AG04450 (cell line): ENCODE data around the gene ZC3HAV1. TPM values are rescaled to one million over a fixed set of nuclear protein-coding genes. Genes with fewer than 3 reads are reported as not detected.

Experiments
- CTCF ChIA-PET: fragments of 300-600, 350-600 bp; formaldehyde crosslinking; extraction: SDS; loops from one replicate; lab custom pipeline; 2022; ENCODE audit warnings: antibody characterized with exemption, inconsistent platforms; lab: Charles Lee
- POLR2A ChIA-PET: fragments of 350-600 bp; formaldehyde crosslinking; extraction: SDS; loops from one replicate; lab custom pipeline; 2021; ENCODE audit warnings: antibody characterized with exemption, inconsistent platforms; lab: Yijun Ruan, JAX
- DNase-seq: peaks from one replicate; pipeline ENCODE4 v3.0.0-alpha.2; 2011; ENCODE audit warnings: low read depth, low spot score
- H3K27ac ChIP-seq: one replicate; pipeline ENCODE4 v1.5.1; 2012; ENCODE audit warnings: low read depth, low read length, control low read depth
- H3K27me3 ChIP-seq: one replicate; pipeline ENCODE4 v1.6.0; 2012; ENCODE audit warnings: low read length; ENCODE audit not compliant: control insufficient read depth, insufficient read depth
- H3K4me3 ChIP-seq: 2 replicates; pipeline ENCODE4 v1.5.1; 2011; ENCODE audit warnings: mild to moderate bottlenecking, low read depth, low read length, control low read depth
- H3K9me3 ChIP-seq: 2 replicates; pipeline ENCODE4 v1.5.1; 2012; ENCODE audit warnings: low read length; ENCODE audit not compliant: control insufficient read depth, insufficient read depth
- CTCF ChIP-seq: IDR thresholded peaks from 2 replicates; pipeline ENCODE4 v1.5.1; 2011; ENCODE audit warnings: low read depth, low read length, control low read depth, inconsistent platforms
- polyA plus RNA-seq: library from polyadenylated mRNA; depleted of rRNA; stranded (reverse); fragments of >200 nt; gene quantifications from 2 replicates; pipeline ENCODE4 v1.2.3, GENCODE V29; 2011

Gene ZC3HAV1
- polyA plus RNA-seq, 1 experiment: 25.3 TPM

GRCh38 chr7:139089118-139089517 lies 20.4 kb downstream of the ZC3HAV1 start:
- POLR2A ChIA-PET: no interaction called here
- TF ChIP-seq CTCF: no peak
- CTCF ChIA-PET: interaction anchor here (5.2 kb wide), 1 partner anchor 14 kb away, joined by 48 read pairs; no protein-coding TSS in a partner anchor

GRCh38 chr7:139088268-139088667 lies 21.3 kb downstream of the ZC3HAV1 start:
- no peak overlapping the region for H3K27ac ChIP-seq
- no peak for DNase-seq
- TF ChIP-seq CTCF: no peak
- no peaks in the 10 kb centered on the region for H3K27me3 ChIP-seq
- ChIA-PET CTCF (interaction anchor here (5.2 kb wide), 1 partner anchor 13 kb away, joined by 48 read pairs; no protein-coding TSS in a partner anchor), POLR2A (no interaction called here)
- H3K4me3 ChIP-seq: no peak overlapping the region
- no peaks in the 10 kb centered on the region for H3K9me3 ChIP-seq

More at GRCh38 chr7:139089118-139089517, 20.4 kb downstream of the ZC3HAV1 start:
- Histone ChIP-seq H3K9me3 (no peaks in the 10 kb centered on the region), H3K27me3 (no peaks in the 10 kb centered on the region), H3K4me3 (no peak overlapping the region), H3K27ac (no peak overlapping the region)
- no peak for DNase-seq

- CTCF ChIA-PET: interaction anchor here (5.2 kb wide), 1 partner anchor 12 kb away, joined by 48 read pairs; no protein-coding TSS in a partner anchor
- POLR2A ChIA-PET: no interaction called here
- Histone ChIP-seq H3K27ac (no peak overlapping the region), H3K27me3 (no peaks in the 10 kb centered on the region), H3K4me3 (no peak overlapping the region), H3K9me3 (no peaks in the 10 kb centered on the region)
- DNase-seq: no peak
- no peak for TF ChIP-seq CTCF
These were observed 22.3 kb downstream of the ZC3HAV1 start for GRCh38 chr7:139087212-139087611.

- H3K27me3 ChIP-seq: no peaks in the 10 kb centered on the region
- DNase-seq: no peak
- H3K27ac ChIP-seq: no peak overlapping the region
- TF ChIP-seq CTCF: no peak
- POLR2A ChIA-PET: interaction anchor here (0.7 kb wide), 1 partner anchor 23 kb away, joined by 4 read pairs; no protein-coding TSS in a partner anchor
- H3K9me3 ChIP-seq: no peaks in the 10 kb centered on the region
- CTCF ChIA-PET: interaction anchor here (1.3 to 5.2 kb wide), 2 partner anchors 11 to 200 kb away, joined by 3 to 48 read pairs; no protein-coding TSS in a partner anchor
- no peak overlapping the region for H3K4me3 ChIP-seq
These were observed 23.1 kb downstream of the ZC3HAV1 start for GRCh38 chr7:139086454-139086853.

GRCh38 chr7:139084709-139085108 lies 24.8 kb downstream of the ZC3HAV1 start:
- CTCF ChIA-PET: interaction anchor here (1.9 kb wide), 1 partner anchor 10 kb away, joined by 18 read pairs; no protein-coding TSS in a partner anchor
- TF ChIP-seq CTCF: no peak
- Histone ChIP-seq H3K4me3 (no peak overlapping the region), H3K27me3 (no peaks in the 10 kb centered on the region), H3K9me3 (no peaks in the 10 kb centered on the region), H3K27ac (no peak overlapping the region)
- DNase-seq: no peak
- POLR2A ChIA-PET: no interaction called here
